Measurements from ENCODE around the gene ZDHHC14.
"Not testable (repeated sequence)": the region's sequence is repeated elsewhere in the genome, so short reads cannot be mapped to it uniquely, and the experiment has no call there.

The ZDHHC14 gene

GRCh38 chr6:157682856-157683481 is 302.0 kb downstream of the ZDHHC14 start:
- FAIRE-seq (no peak), DNase-seq (ENCODE audit: low spot score) (no peak)

- no peak for DNase-seq (ENCODE audit: low spot score)
- no peak for FAIRE-seq
These were observed 302.7 kb downstream of the ZDHHC14 start for GRCh38 chr6:157683707-157684106.

GRCh38 chr6:157684620-157685299 is 303.8 kb downstream of the ZDHHC14 start:
- no peak for DNase-seq (ENCODE audit: low spot score)
- FAIRE-seq, result no peak

DNA sequence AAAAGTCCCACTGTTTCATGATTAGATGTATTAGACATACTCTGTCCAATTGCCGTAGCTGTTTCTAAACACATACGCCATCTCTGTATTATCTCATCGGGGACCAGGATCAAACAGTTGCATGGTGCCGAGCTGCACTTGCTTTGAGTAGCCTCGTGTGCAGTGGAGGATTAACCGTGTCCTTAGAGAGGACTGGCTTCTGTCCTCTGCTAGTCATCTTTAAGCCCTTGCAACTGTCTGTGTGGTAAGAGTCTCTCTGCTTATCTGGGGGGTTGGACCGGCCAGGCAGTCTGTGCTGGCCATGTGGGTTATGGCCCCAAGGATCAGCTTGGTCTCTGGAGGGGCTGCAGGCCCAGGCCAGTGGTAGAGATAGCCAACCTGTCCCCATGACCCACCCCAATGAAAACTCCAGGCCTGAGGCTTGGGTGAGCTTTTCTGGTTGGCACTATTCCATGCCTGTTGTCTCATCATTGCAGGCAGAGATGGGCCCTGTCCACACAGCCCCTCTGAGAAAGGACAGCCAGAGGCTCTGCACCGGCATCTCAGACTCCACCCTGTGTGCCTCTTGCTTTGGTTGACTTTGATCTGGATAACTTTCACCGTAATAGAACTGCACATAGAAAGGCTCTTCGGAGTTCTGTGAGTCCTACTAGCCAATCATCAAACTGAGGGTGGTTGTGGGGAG is 304.7 kb downstream of the ZDHHC14 start:
- FAIRE-seq, result no peak
- no peak for DNase-seq (ENCODE audit: low spot score)

DNA sequence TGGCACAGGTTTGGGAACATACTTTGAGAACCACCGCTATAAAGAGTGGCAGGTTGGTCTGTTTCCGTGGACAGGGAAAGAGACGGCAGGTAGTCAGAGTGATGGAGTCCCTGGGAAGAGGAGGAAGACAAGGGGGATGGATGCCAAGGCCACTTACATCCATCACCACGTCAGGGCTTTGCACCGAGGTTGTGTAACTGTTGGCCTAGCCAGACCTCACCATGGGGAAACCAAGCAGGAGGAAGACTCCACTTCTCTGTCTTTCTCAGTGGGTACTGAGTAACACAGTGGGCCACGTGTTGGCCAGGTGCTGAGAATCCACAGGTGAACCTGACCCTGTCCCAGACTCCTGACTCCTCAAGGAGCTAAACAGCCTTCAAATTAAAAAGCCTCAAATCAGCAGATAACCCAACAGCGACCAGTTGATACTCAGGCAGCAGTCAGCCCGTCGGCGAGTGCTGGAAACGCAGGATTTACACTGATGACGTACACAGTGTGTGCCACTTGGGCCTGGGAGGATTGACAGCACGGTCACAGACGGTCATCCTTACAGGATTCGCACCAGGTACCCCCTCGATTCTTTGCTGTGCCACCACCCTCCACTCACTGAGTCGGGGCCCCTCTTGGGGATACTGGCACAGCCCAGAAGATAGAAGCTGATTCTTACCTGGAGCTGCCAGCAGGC is 307.4 kb downstream of the ZDHHC14 start:
- DNase-seq (ENCODE audit: low spot score) (no peak), FAIRE-seq (no peak)

GRCh38 chr6:157688960-157689599 is 308.1 kb downstream of the ZDHHC14 start:
- DNase-seq (ENCODE audit: low spot score) (no peak), FAIRE-seq (no peak)

GRCh38 chr6:157689875-157690274 is 308.9 kb downstream of the ZDHHC14 start:
- no peak for FAIRE-seq
- DNase-seq (ENCODE audit: low spot score), result no peak

- no peak for DNase-seq (ENCODE audit: low spot score)
- no peak for FAIRE-seq
These were observed 309.6 kb downstream of the ZDHHC14 start for GRCh38 chr6:157690441-157691210.

DNA sequence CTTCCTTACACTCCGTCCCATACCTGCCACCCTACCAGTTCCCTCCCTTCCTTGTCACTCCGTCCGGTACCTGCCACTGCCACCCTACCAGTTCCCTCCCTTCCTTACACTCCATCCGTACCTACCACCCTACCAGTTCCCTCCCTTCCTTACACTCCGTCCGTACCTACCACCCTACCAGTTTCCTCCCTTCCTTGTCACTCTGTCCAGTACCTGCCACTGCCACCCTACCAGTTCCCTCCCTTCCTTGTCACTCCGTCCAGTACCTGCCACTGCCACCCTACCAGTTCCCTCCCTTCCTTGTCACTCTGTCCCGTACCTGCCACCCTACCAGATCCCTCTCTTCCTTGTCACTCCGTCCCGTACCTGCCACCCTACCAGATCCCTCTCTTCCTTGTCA is 310.6 kb downstream of the ZDHHC14 start:
- FAIRE-seq; DNase-seq (ENCODE audit: low spot score): not testable (repeated sequence)

DNA sequence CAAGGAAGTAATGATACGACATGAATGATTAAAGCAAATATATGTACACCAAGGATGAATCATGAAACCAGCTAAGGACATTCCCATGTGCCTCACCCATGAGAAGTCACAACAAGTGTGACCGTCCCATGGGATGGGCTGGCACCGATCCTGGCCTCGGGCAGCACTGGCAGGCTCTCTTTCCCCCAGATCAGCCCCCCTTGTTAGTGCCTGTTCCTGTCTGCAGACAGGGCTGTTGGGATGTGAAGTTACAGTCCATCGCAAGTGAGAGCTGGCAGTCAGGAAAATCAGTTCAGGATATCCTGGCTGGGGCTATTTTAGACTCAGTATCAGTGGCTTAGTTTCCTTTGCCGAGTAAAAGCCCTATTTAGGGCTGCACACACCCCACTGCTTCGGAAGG is 312.9 kb downstream of the ZDHHC14 start:
- FAIRE-seq, result no peak

DNA sequence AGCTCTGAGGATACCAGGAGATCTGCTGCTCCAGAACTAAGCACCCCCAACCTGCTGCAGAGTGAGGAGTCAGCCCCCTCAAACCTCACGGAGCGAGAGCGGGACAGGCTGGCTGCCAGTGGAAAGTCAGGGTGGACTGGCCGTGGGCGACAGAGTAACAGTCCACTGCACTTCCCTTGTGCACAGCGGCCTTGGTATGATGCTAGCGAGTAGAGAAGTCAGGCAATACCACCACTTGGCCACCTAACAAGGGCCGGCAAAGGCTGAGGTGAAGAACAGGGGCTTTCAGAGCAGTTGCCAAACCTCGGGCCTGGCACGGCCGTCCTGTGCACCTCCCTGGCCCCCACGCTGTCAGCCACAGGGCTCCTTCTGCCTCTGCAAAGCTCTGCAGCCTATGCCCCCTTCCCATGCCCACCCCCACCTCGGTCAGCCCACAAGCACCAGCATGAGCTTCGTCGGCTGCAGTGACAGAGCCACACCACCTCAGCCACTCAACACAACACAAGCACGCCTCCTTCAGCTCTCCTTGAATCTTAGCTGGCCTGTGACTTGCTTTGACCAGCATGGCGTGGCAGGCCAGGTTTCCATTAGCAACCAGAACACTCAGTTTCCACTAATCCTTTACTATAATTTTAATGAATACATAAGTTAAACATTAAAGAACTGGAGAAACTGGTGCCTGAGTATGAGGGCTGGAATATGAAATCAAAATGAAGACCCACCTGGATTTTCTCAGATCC is 314.5 kb downstream of the ZDHHC14 start:
- FAIRE-seq, result no peak
- DNase-seq (ENCODE audit: low spot score), result no peak

More for the DNA sequence above, 312.9 kb downstream of the ZDHHC14 start:
- DNase-seq (ENCODE audit: low spot score), result no peak

DNA sequence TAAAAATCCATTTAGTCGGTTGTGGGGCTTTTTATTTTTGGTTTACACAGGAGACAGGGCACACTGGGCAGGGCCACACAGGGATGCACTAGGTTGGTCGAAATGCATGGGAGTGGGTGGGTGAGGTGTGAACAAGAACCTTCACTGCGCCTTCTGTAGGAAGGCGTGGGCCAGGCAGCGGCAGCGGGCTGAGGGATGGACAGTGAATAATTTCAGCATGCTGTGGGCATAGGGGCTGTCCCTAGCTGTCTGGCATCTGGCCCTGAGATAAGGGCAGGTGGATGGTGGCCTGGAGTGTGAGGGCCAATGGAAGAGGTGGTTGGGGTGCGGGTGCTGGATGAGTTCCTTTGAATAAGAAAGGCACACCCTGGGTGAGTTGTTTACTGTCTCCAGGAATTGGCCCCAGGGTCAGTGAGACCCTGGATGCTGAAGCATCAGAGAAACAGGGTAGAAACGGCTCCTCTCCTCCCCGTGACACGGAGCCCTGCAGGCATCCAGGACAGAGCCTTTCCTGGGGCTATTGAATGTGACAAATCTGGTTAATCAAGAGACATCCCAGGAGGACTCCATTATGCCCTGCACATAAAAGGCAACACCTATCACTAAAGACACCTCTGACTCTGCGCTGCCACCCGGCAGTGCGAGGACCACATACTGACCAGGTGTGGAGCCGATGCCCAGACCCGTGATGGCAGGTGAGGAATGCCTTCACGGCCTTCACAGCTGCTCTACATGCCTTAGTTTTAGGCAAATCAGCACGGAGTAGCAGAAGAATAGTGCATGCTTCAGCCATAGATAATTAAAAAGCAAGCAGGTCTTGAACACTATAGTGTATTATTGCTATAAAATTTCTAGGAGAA is 319.0 kb downstream of the ZDHHC14 start:
- FAIRE-seq, result no peak
- DNase-seq (ENCODE audit: low spot score), result no peak

GRCh38 chr6:157706351-157706750 is 325.4 kb downstream of the ZDHHC14 start:
- FAIRE-seq, result not testable (repeated sequence)

DNA sequence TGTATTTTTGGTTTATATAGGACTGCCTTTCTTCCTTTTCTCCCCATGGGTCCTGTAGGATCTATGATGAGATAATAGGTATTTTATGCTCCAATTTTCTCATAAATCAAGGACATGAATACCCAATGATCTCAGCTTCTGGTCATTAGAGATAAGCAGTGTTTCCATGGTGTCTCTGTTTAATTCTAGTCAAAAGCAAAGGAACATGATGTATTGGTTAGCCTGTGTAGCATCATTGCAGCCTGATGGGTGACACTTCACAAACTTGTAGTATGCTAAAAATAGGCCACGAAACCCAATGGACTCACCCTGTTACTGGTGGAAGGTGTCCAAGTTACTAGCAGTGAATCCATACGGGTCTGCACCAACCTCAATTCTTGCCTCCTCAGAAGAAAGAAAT is 325.9 kb downstream of the ZDHHC14 start:
- FAIRE-seq, result no peak
- DNase-seq (ENCODE audit: low spot score), result no peak

More at GRCh38 chr6:157706351-157706750, 325.4 kb downstream of the ZDHHC14 start:
- DNase-seq (ENCODE audit: low spot score), result not testable (repeated sequence)

DNA sequence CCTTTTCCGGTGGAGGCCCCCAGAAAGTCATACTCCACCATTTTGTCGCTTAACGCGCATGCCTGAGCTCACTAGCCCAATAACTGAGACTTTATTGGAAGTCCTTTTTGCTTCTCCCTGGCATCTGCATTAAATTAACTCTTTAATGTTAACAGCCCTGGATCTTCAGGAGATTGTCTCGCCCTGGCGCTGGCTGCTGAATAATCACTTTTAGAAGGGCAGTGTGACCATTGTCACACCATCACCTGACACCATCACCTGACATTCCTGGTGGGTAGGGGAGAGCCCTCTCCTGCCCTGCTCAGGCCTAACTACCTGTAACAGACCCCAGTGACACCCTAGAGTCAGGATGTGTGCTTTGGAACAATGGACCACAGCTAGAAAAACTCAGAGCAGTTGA is 326.6 kb downstream of the ZDHHC14 start:
- no peak for DNase-seq (ENCODE audit: low spot score)
- no peak for FAIRE-seq

GRCh38 chr6:157708239-157708638 is 327.2 kb downstream of the ZDHHC14 start:
- DNase-seq (ENCODE audit: low spot score) (no peak), FAIRE-seq (no peak)

DNA sequence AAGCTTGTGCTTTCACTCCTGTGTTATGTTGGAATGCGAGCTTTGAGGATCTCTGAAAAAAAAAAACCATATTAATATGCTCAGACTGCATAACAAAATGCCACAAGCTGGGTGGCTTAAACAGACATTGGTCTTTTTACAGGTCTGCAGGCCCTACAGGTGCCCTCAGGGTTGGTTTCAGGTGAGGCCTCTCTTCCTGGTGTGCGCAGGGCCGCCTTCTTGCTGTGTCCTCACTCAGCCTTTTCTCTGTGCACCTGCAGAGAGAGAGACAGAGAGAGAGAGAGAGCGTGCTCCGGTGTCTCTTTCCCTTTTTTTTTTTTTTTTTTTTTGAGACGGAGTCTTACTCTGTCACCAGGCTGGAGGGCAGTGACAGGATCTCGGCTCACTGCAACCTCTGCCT is 327.9 kb downstream of the ZDHHC14 start:
- FAIRE-seq (no peak), DNase-seq (ENCODE audit: low spot score) (no peak)

GRCh38 chr6:157709555-157709954 is 328.6 kb downstream of the ZDHHC14 start:
- DNase-seq (ENCODE audit: low spot score) (no peak), FAIRE-seq (no peak)

- FAIRE-seq (no peak), DNase-seq (ENCODE audit: low spot score) (no peak)
These were observed 329.6 kb downstream of the ZDHHC14 start for GRCh38 chr6:157710604-157711003.

Data from RCC 7860 (cell line).